H1 (cell line): ENCODE measurements around the gene GPX4. TPM values are rescaled to one million over a fixed set of nuclear protein-coding genes. Genes with fewer than 3 reads are reported as not detected.

ENCODE experiments used
- ATF2 ChIP-seq: IDR thresholded peaks from 2 replicates; pipeline ENCODE4 v1.6.1; 2012; ENCODE audit warnings: low read length, inconsistent platforms
- BACH1 ChIP-seq: IDR thresholded peaks from 2 replicates; pipeline ENCODE4 v1.6.1; 2012; ENCODE audit warnings: low read length, improper control_type of control experiment
- HDAC2 ChIP-seq, 2 experiments: fragments of 300-600 bp in 1 of 2; sonication (generic) in 1 of 2; IDR thresholded peaks; 2 replicates each; pipeline ENCODE4 v1.6.1; 2011 to 2012; ENCODE audit warnings: low read depth in 2 of 2, low read length in 2 of 2, mild to moderate bottlenecking in 2 of 2, moderate library complexity in 2 of 2, borderline replicate concordance in 1 of 2, inconsistent platforms in 1 of 2
- NANOG ChIP-seq: IDR thresholded peaks from 2 replicates; pipeline ENCODE4 v1.6.1; 2011; ENCODE audit warnings: low read length, low read depth, mild to moderate bottlenecking, inconsistent platforms; ENCODE audit not compliant: insufficient read depth, poor library complexity, severe bottlenecking
- RAD21 ChIP-seq, 2 experiments: IDR thresholded peaks in 1 of 2; conservative IDR thresholded peaks in 1 of 2; 2 replicates each; pipeline ENCODE4 v1.6.1; 2011; ENCODE audit warnings: low read depth in 2 of 2, low read length in 2 of 2, improper control_type of control experiment in 1 of 2, inconsistent platforms in 1 of 2, mild to moderate bottlenecking in 1 of 2, moderate library complexity in 1 of 2
- RFX5 ChIP-seq: IDR thresholded peaks from 2 replicates; pipeline ENCODE4 v1.6.1; 2011; ENCODE audit warnings: low read depth, low read length, improper control_type of control experiment, borderline replicate concordance
- RNF2 ChIP-seq: fragments of 200-900, 300-1000 bp; sonication (generic); IDR thresholded peaks from 2 replicates; pipeline ENCODE4 v1.7.1; 2016; ENCODE audit warnings: borderline replicate concordance, low read depth, mild to moderate bottlenecking, antibody characterized with exemption, low read length; ENCODE audit not compliant: poor library complexity, severe bottlenecking; ENCODE audit errors: missing control alignments
- SIRT6 ChIP-seq: IDR thresholded peaks from one replicate; pipeline ENCODE4 v1.7.1; 2012; ENCODE audit warnings: low read length, inconsistent platforms
- polyA plus RNA-seq, 7 experiments: library from polyadenylated mRNA; depleted of rRNA in 3 of 7; stranded (reverse) in 5 of 7; unstranded in 2 of 7; fragments of >200 nt in 5 of 7; fragments of 200-250 nt in 2 of 7; gene quantifications; 1 replicate in 5 of 7; 2 replicates in 1 of 7; 4 replicates in 1 of 7; pipeline versions ENCODE4 v1.2.1 to v1.2.3, GENCODE V29; 2011 to 2013; ENCODE audit warnings: missing spikeins in 2 of 7, mixed read lengths in 2 of 7
- total RNA-seq: library from RNA; stranded (reverse); fragmentation: NEBNext Ultra II Directional; extraction: Animal tissue kit (Norgen Biotek cat#: 25700); gene quantifications from 2 replicates; pipeline ENCODE4 v1.2.1, GENCODE V29; 2021

GPX4 gene
- total and polyA plus RNA-seq, 2 of the 8 experiments (the other 6 are each of a cell fraction or from before 2014, with no cell fraction given): 342 to 693 TPM

GRCh38 chr19:1093330-1093729 lies 10.5 kb upstream of the GPX4 start (continued):
- TF ChIP-seq BACH1 (no peak), HDAC2 (IDR thresholded peaks at IDR 0.05; ENCODE audit: borderline replicate concordance in 1 of 2, low read depth in 2 of 2, low read length in 2 of 2) (no peak), RNF2 (no peak), SIRT6 (no peak), NANOG (no peak), RFX5 (no peak), ATF2 (no peak), RAD21 (IDR thresholded peaks at IDR 0.05 in 1 of 2, conservative IDR thresholded peaks at IDR 0.05 in 1 of 2; ENCODE audit: low read depth in 2 of 2, low read length in 2 of 2) (no peak)
